HEK293 (cell line): ENCODE data around the gene STT3A.

ENCODE experiments used
- CTCF ChIA-PET: fragments of 350-600 bp; formaldehyde crosslinking; extraction: SDS; loops from one replicate; lab custom pipeline; 2021; ENCODE audit warnings: antibody characterized with exemption; lab: Yijun Ruan, JAX
- POLR2A ChIA-PET: fragments of 300-600 bp; formaldehyde crosslinking; extraction: SDS; loops from one replicate; lab custom pipeline; 2020; ENCODE audit warnings: antibody characterized with exemption, inconsistent platforms; lab: Yijun Ruan, JAX
- H3K27ac ChIP-seq: fragments of 200-500 bp; sonication (Bioruptor generic); 2 replicates; pipeline ENCODE4 v1.5.1; 2014; ENCODE audit warnings: low read depth, low read length, control low read depth, inconsistent platforms; ENCODE audit errors: extremely low read depth
- H3K36me3 ChIP-seq, 2 experiments: fragments of 200-500 bp in 1 of 2; sonication (Bioruptor generic) in 1 of 2; 1 replicate in 1 of 2; 2 replicates in 1 of 2; pipeline ENCODE4 v1.5.1; 2014 to 2017; ENCODE audit warnings: inconsistent platforms in 2 of 2, low read length in 2 of 2; ENCODE audit not compliant: control insufficient read depth in 2 of 2, insufficient read depth in 1 of 2
- H3K4me1 ChIP-seq: fragments of 200-500 bp; sonication (Bioruptor generic); 2 replicates; pipeline ENCODE4 v1.5.1; 2014; ENCODE audit warnings: mild to moderate bottlenecking, low read length, inconsistent platforms; ENCODE audit not compliant: control insufficient read depth, insufficient read depth
- H3K4me3 ChIP-seq: 2 replicates; pipeline ENCODE4 v1.5.1; 2011; ENCODE audit warnings: low read depth, mild to moderate bottlenecking, control low read depth, low read length, moderate library complexity
- H3K9me3 ChIP-seq: fragments of 200-500 bp; sonication (Bioruptor generic); 2 replicates; pipeline ENCODE4 v1.5.1; 2014; ENCODE audit warnings: low read depth, low read length, inconsistent platforms; ENCODE audit not compliant: control insufficient read depth, insufficient read depth
- EGR2 ChIP-seq: fragments of 450-650 bp; formaldehyde crosslinking; IDR thresholded peaks from 2 replicates; pipeline ENCODE4 v1.5.1; 2016; ENCODE audit warnings: low read depth, missing biosample characterization, missing genetic modification characterization
- GLI4 ChIP-seq: fragments of 450-650 bp; formaldehyde crosslinking; IDR thresholded peaks from 2 replicates; pipeline ENCODE4 v1.5.1; 2016; ENCODE audit warnings: missing biosample characterization, missing genetic modification characterization
- GLIS2 ChIP-seq: fragments of 450-650 bp; formaldehyde crosslinking; IDR thresholded peaks from 2 replicates; pipeline ENCODE4 v1.5.1; 2016; ENCODE audit warnings: missing biosample characterization, missing genetic modification characterization
- HOXA7 ChIP-seq: sonication (generic); formaldehyde crosslinking; IDR thresholded peaks from 2 replicates; pipeline ENCODE4 v1.8.1; 2022; ENCODE audit warnings: missing genetic modification reagents, borderline replicate concordance
- PRDM2 ChIP-seq: fragments of 450-650 bp; formaldehyde crosslinking; IDR thresholded peaks from 2 replicates; pipeline ENCODE4 v1.5.1; 2016; ENCODE audit warnings: missing biosample characterization, missing genetic modification characterization, borderline replicate concordance
- TCF7L2 ChIP-seq: IDR thresholded peaks from 2 replicates; pipeline ENCODE4 v1.6.1; 2011; ENCODE audit warnings: low read depth, mild to moderate bottlenecking, inconsistent platforms, low read length, moderate library complexity, borderline replicate concordance
- ZNF121 ChIP-seq: fragments of 450-650 bp; formaldehyde crosslinking; IDR thresholded peaks from 2 replicates; pipeline ENCODE4 v1.5.1; 2016; ENCODE audit warnings: missing biosample characterization, missing genetic modification characterization
- ZNF169 ChIP-seq: fragments of 450-650 bp; formaldehyde crosslinking; IDR thresholded peaks from 2 replicates; pipeline ENCODE4 v1.5.1; 2016; ENCODE audit warnings: missing biosample characterization, missing genetic modification characterization
- ZNF223 ChIP-seq: fragments of 450-650 bp; formaldehyde crosslinking; IDR thresholded peaks from 2 replicates; pipeline ENCODE4 v1.5.1; 2016; ENCODE audit warnings: missing biosample characterization, missing genetic modification characterization
- ZNF24 ChIP-seq: fragments of 450-650 bp; formaldehyde crosslinking; IDR thresholded peaks from 2 replicates; pipeline ENCODE4 v1.5.1; 2016; ENCODE audit warnings: missing biosample characterization, missing genetic modification characterization
- ZNF280D ChIP-seq: fragments of 450-650 bp; formaldehyde crosslinking; IDR thresholded peaks from 2 replicates; pipeline ENCODE4 v1.5.1; 2016; ENCODE audit warnings: missing biosample characterization, missing genetic modification characterization
- ZNF324 ChIP-seq: fragments of 450-650 bp; formaldehyde crosslinking; IDR thresholded peaks from 2 replicates; pipeline ENCODE4 v1.5.1; 2016; ENCODE audit warnings: missing biosample characterization, missing genetic modification characterization
- ZNF350 ChIP-seq: fragments of 450-650 bp; formaldehyde crosslinking; IDR thresholded peaks from 2 replicates; pipeline ENCODE4 v1.5.0; 2017; ENCODE audit warnings: missing biosample characterization, mild to moderate bottlenecking, missing genetic modification characterization
- ZNF404 ChIP-seq: fragments of 450-650 bp; formaldehyde crosslinking; IDR thresholded peaks from 2 replicates; pipeline ENCODE4 v1.5.1; 2017; ENCODE audit warnings: missing biosample characterization, missing genetic modification characterization
- ZNF48 ChIP-seq: fragments of 450-650 bp; formaldehyde crosslinking; IDR thresholded peaks from 2 replicates; pipeline ENCODE4 v1.5.1; 2016; ENCODE audit warnings: missing biosample characterization, missing genetic modification characterization
- ZNF501 ChIP-seq: fragments of 450-650 bp; formaldehyde crosslinking; IDR thresholded peaks from 2 replicates; pipeline ENCODE4 v1.5.1; 2016; ENCODE audit warnings: missing biosample characterization, missing genetic modification characterization
- ZNF518A ChIP-seq: fragments of 450-650 bp; formaldehyde crosslinking; conservative IDR thresholded peaks from 2 replicates; pipeline ENCODE4 v1.5.1; 2016; ENCODE audit warnings: low read depth, missing biosample characterization, missing genetic modification characterization
- ZNF555 ChIP-seq: fragments of 450-650 bp; formaldehyde crosslinking; conservative IDR thresholded peaks from 2 replicates; pipeline ENCODE4 v1.5.1; 2017; ENCODE audit warnings: missing biosample characterization, mild to moderate bottlenecking, missing genetic modification characterization, inconsistent platforms
- ZNF610 ChIP-seq: fragments of 450-650 bp; formaldehyde crosslinking; IDR thresholded peaks from 2 replicates; pipeline ENCODE4 v1.5.1; 2016; ENCODE audit warnings: missing biosample characterization, missing genetic modification characterization, borderline replicate concordance
- ZNF658 ChIP-seq: fragments of 450-650 bp; formaldehyde crosslinking; IDR thresholded peaks from 2 replicates; pipeline ENCODE4; 2016; ENCODE audit warnings: missing biosample characterization, missing genetic modification characterization
- ZNF670 ChIP-seq: fragments of 450-650 bp; formaldehyde crosslinking; IDR thresholded peaks from 2 replicates; pipeline ENCODE4 v1.5.1; 2016; ENCODE audit warnings: missing biosample characterization, missing genetic modification characterization, low read depth
- ZNF76 ChIP-seq: fragments of 450-650 bp; formaldehyde crosslinking; IDR thresholded peaks from 2 replicates; pipeline ENCODE4; 2016; ENCODE audit warnings: low read depth, missing biosample characterization, missing genetic modification characterization, borderline replicate concordance
- ZNF830 ChIP-seq: fragments of 450-650 bp; IDR thresholded peaks from 2 replicates; pipeline ENCODE4 v1.5.0; 2018; ENCODE audit warnings: missing biosample characterization, missing genetic modification characterization, low read depth, mild to moderate bottlenecking, moderate library complexity

The STT3A gene

GRCh38 chr11:125568970-125569914 is 23.4 kb upstream of the STT3A start, which contains the start of gene EI24:
Gene EI24 (plus strand): TSS chr11:125569477. CDS start chr11:125572528, 3,051 bp downstream.
- H3K36me3 ChIP-seq = peaks cover 16 to 22% of the 10 kb centered on the region in 2 experiments
- H3K4me3 ChIP-seq = peak within 1 kb of the TSS; percentile 67
- H3K9me3 ChIP-seq = no peaks in the 10 kb centered on the region
- CTCF ChIA-PET = interaction anchor here (0.6 to 1.6 kb wide), 8 partner anchors 13 to 649 kb away, joined by 3 to 6 read pairs (median 4); no protein-coding TSS in a partner anchor
- peak within 1 kb of the TSS; percentile 66 for H3K27ac ChIP-seq
- H3K4me1 ChIP-seq = no peaks in the 10 kb centered on the region; the same call in none of the 2 replicates
- POLR2A ChIA-PET = interaction anchor here (0.6 to 2.5 kb wide), 6 partner anchors 10 to 23 kb away, joined by 3 to 25 read pairs (median 4); partner anchors contain the start of gene STT3A
- TF ChIP-seq ZNF610 = no peak; the same call in 1 of the 2 replicates
- no peak for TF ChIP-seq ZNF280D (tag by site-specific recombination)
- no peak for TF ChIP-seq ZNF518A (tag by site-specific recombination)
- no peak for TF ChIP-seq ZNF404 (tag by site-specific recombination)
- no peak for TF ChIP-seq EGR2 (tag by site-specific recombination)
- no peak for TF ChIP-seq ZNF501 (tag by site-specific recombination)
- peak; percentile 36; the same call in 1 of the 2 replicates for TF ChIP-seq HOXA7
- TF ChIP-seq ZNF48 (tag by site-specific recombination) = no peak
- TF ChIP-seq GLI4 (tag by site-specific recombination) = peak; percentile 44; the same call in 1 of the 2 replicates
- no peak for TF ChIP-seq ZNF670 (tag by site-specific recombination)
- TF ChIP-seq ZNF555 (tag by site-specific recombination) = no peak
- TF ChIP-seq TCF7L2 = no peak
- no peak for TF ChIP-seq ZNF223 (tag by site-specific recombination)
- 0 out of 2 replicates have a peak, but pooled peaks have one; percentile 46 for TF ChIP-seq ZNF324
- peak; percentile 85 for TF ChIP-seq ZNF121 (tag by site-specific recombination)
- TF ChIP-seq ZNF658 = no peak
- TF ChIP-seq GLIS2 (tag by site-specific recombination) = peak; percentile 65
- peak; percentile 84; the same call in 1 of the 2 replicates for TF ChIP-seq ZNF76 (tag by site-specific recombination)
- no peak for TF ChIP-seq ZNF350
- no peak for TF ChIP-seq PRDM2 (tag by site-specific recombination)
- TF ChIP-seq ZNF24 (tag by site-specific recombination) = peak; percentile 71; the same call in 1 of the 2 replicates
- no peak for TF ChIP-seq ZNF169
- no peak for TF ChIP-seq ZNF830 (tag by site-specific recombination)
